Tibial nerve (tissue), 4 donors: ENCODE data around the gene DENND5B. TPM values are rescaled to one million over a fixed set of nuclear protein-coding genes. Genes with fewer than 3 reads are reported as not detected.

Source experiments
- DNase-seq, 2 donors: peaks; one replicate each; pipeline ENCODE4 v3.0.0-alpha.2; 2019; ENCODE audit warnings: low spot score in 2 of 2
- H3K27ac ChIP-seq, 4 donors: fragments of 200-600 bp; sonication (generic) in 3 of 4; one replicate each; pipeline ENCODE4 v1.5.1; 2017 to 2019; ENCODE audit warnings: mild to moderate bottlenecking in 1 of 4
- H3K27me3 ChIP-seq, 2 donors: fragments of 200-600 bp; sonication (generic) in 1 of 2; one replicate each; pipeline versions ENCODE4 v1.5.1 to v1.6.0; 2017 to 2019
- H3K36me3 ChIP-seq, 3 donors: fragments of 200-600 bp; sonication (generic); one replicate each; pipeline ENCODE4 v1.5.1; 2018 to 2019
- H3K4me1 ChIP-seq, 4 donors: fragments of 200-600 bp; sonication (generic) in 3 of 4; one replicate each; pipeline ENCODE4 v1.5.1; 2017 to 2019
- H3K4me3 ChIP-seq, 4 donors: fragments of 200-600 bp; sonication (generic) in 3 of 4; one replicate each; pipeline ENCODE4 v1.5.1; 2017 to 2019; ENCODE audit warnings: mild to moderate bottlenecking in 1 of 4, moderate library complexity in 1 of 4
- H3K9me3 ChIP-seq, 4 donors: fragments of 200-600 bp; sonication (generic) in 3 of 4; one replicate each; pipeline ENCODE4 v1.5.1; 2017 to 2019
- EP300 ChIP-seq, 2 donors: sonication (generic); formaldehyde crosslinking; IDR thresholded peaks; one replicate each; pipeline ENCODE4 v1.6.1; 2017; ENCODE audit warnings: antibody characterized with exemption in 2 of 2, mild to moderate bottlenecking in 1 of 2
- POLR2A ChIP-seq, 2 donors: fragments of 450-650 bp; IDR thresholded peaks; one replicate each; pipeline ENCODE4 v1.6.1; 2017; ENCODE audit warnings: antibody characterized with exemption in 2 of 2, mild to moderate bottlenecking in 2 of 2, moderate library complexity in 2 of 2
- WGBS, 2 donors: methylation state at CpG; one replicate each; pipeline ENCODE4 v1.1.5; 2018; 5-methylcytosine and 5-hydroxymethylcytosine counted together
- total RNA-seq, 4 donors: library from RNA; depleted of rRNA; stranded (reverse); fragments of >200 nt; gene quantifications; one replicate each; pipeline ENCODE4 v1.1.0, GENCODE V29; 2016
- TF ChIP-seq, protein P1 (sequence below), 5 experiments: fragments of 200-600 bp in 3 of 5; fragments of 450-650 bp in 2 of 5; sonication (generic) in 3 of 5; IDR thresholded peaks; one replicate each; pipeline ENCODE4 v1.5.1; 2016 to 2019; ENCODE audit warnings: antibody characterized with exemption in 5 of 5, mild to moderate bottlenecking in 3 of 5, moderate library complexity in 2 of 5

Gene DENND5B
- total RNA-seq, 4 donors from 2014 or later = 22.6 to 55.7 (median 42.8) TPM

DNA sequence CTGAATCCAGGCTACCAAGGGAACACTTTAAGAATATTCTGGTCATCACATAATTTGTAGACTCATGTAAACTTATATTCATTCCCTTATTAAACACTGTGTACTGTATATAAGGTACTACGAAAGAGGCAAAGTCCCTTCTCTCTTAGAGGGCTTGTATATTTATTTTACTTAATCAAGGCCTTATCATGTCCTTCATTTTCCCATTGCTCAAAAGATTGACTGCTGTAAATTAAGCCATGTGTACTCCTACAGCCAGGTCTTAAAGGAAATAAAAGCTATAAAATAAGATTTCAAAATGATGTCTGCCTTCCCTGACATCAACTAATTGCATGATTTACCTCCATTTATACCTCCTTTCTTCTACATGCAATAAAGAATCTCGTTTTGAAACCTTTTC, 5.0 kb downstream of the DENND5B start:
- no peak for TF ChIP-seq EP300 (IDR thresholded peaks at IDR 0.05)
- TF ChIP-seq POLR2A (IDR thresholded peaks at IDR 0.05) = no peak
- TF ChIP-seq, protein P1, sequence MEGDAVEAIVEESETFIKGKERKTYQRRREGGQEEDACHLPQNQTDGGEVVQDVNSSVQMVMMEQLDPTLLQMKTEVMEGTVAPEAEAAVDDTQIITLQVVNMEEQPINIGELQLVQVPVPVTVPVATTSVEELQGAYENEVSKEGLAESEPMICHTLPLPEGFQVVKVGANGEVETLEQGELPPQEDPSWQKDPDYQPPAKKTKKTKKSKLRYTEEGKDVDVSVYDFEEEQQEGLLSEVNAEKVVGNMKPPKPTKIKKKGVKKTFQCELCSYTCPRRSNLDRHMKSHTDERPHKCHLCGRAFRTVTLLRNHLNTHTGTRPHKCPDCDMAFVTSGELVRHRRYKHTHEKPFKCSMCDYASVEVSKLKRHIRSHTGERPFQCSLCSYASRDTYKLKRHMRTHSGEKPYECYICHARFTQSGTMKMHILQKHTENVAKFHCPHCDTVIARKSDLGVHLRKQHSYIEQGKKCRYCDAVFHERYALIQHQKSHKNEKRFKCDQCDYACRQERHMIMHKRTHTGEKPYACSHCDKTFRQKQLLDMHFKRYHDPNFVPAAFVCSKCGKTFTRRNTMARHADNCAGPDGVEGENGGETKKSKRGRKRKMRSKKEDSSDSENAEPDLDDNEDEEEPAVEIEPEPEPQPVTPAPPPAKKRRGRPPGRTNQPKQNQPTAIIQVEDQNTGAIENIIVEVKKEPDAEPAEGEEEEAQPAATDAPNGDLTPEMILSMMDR (IDR thresholded peaks at IDR 0.05) = no peak
- H3K4me3 ChIP-seq = no peak overlapping the region
- no peak for DNase-seq
- WGBS, 2 donors = 91 to 94% methylated on average over 2 of the region's 2 CpGs
- H3K36me3 ChIP-seq = no peaks in the 10 kb centered on the region
- H3K4me1 ChIP-seq = peaks cover 0 to 9% (median 0%) of the 10 kb centered on the region in 4 donors
- H3K9me3 ChIP-seq = no peaks in the 10 kb centered on the region
- no peak overlapping the region for H3K27ac ChIP-seq
- H3K27me3 ChIP-seq = no peaks in the 10 kb centered on the region

DNA sequence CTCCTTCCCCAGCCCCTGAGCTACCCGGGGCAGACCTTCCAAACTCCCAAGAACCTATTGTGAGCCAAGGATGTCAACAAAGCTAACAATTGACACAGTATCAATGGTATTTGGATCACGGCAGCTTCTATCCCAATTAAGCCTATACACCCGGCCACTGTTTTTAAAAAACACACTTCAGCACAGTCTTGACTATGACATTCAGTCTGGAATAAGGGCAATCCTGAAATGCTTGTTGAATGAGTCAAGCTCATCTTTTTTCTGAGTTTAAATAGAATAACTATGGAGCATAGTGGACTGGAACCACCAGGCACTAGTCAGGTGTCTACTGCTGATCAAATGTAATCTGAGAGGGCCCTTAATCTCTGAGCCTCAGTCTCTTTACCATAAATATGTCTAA, 5.7 kb downstream of the DENND5B start:
- no peaks in the 10 kb centered on the region for H3K27me3 ChIP-seq
- no peak overlapping the region for H3K27ac ChIP-seq
- H3K9me3 ChIP-seq = no peaks in the 10 kb centered on the region
- H3K36me3 ChIP-seq = no peaks in the 10 kb centered on the region
- peaks cover 0 to 9% (median 0%) of the 10 kb centered on the region in 4 donors for H3K4me1 ChIP-seq
- 79 to 82% methylated on average over 3 of the region's 3 CpGs for WGBS, 2 donors
- no peak overlapping the region for H3K4me3 ChIP-seq
- no peak for TF ChIP-seq EP300 (IDR thresholded peaks at IDR 0.05)
- TF ChIP-seq, protein P1 (IDR thresholded peaks at IDR 0.05) = no peak
- no peak for TF ChIP-seq POLR2A (IDR thresholded peaks at IDR 0.05)
- no peak for DNase-seq

DNA sequence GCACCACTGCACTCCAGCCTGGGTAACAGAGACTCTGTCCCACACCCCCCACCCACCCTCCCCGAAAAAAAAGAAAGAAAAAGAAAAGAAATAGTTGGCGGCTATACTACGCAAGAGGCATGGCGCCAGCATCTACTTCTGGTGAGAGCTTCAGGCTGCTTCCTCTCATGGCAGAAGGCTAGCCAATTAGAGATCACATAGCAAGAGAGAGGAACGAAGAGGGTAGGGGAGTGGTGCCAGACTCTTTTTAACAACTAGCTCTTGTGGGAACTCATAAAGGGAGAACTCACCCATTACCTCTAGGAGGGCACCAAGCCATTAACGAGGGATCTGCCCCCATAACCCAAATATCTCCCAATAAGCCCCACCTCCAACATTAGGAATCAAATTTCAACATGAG, 6.2 kb downstream of the DENND5B start:
- WGBS, 2 donors = 88% methylated on average over 6 of the region's 6 CpGs
- H3K4me3 ChIP-seq = no peak overlapping the region
- TF ChIP-seq POLR2A (IDR thresholded peaks at IDR 0.05) = no peak
- TF ChIP-seq, protein P1 (IDR thresholded peaks at IDR 0.05) = no peak
- TF ChIP-seq EP300 (IDR thresholded peaks at IDR 0.05) = no peak
- H3K4me1 ChIP-seq = peaks cover 0 to 9% (median 0%) of the 10 kb centered on the region in 4 donors
- no peaks in the 10 kb centered on the region for H3K9me3 ChIP-seq
- DNase-seq = no peak
- H3K36me3 ChIP-seq = no peaks in the 10 kb centered on the region
- H3K27ac ChIP-seq = no peak overlapping the region
- H3K27me3 ChIP-seq = no peaks in the 10 kb centered on the region

DNA sequence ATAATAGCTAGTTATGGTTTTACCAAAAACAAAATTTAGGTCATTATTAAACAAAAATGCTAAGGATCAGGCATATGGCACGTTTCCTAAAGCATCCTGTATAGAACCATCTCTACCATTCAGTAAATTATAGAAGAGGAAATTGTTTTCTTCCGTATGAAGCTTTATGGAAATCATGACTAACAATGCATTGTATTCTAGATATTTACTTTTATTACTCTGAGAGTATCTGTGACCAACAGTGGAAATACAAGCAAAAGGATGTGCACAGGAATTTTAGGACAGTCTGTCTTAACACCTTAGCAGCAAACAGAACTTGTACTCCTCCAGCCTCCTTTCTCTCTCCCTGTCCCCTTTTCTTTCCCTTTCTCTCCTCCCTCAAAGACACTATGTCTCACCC, 7.1 kb downstream of the DENND5B start:
- Histone ChIP-seq H3K9me3 (no peaks in the 10 kb centered on the region), H3K27me3 (no peaks in the 10 kb centered on the region), H3K4me1 (peaks cover 0 to 8% (median 0%) of the 10 kb centered on the region in 4 donors), H3K36me3 (no peaks in the 10 kb centered on the region), H3K27ac (no peak overlapping the region), H3K4me3 (no peak overlapping the region)
- DNase-seq = no peak
- WGBS, 2 donors = 70 to 75% methylated on average over 2 of the region's 2 CpGs
- TF ChIP-seq POLR2A (IDR thresholded peaks at IDR 0.05) (no peak), EP300 (IDR thresholded peaks at IDR 0.05) (no peak)
- TF ChIP-seq, protein P1 (IDR thresholded peaks at IDR 0.05) = no peak

DNA sequence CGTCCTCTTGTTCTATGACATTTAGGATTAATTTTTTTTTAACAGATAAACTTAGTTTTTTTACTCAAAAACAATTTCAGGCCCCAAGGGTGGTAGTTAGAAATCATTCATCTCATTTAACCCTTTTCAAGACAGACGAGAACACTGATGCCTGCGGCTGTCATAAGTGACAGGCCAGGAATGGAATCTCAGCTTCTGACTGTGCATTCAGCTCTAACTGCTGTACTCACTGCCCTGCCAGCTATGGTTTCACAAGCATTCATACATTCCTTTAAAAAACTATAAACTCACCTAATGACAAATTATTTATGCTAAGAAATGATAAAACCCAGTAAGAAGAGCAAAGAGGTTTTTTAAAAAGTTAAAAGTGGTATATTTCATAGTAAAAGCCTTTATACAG, 8.8 kb downstream of the DENND5B start:
- TF ChIP-seq, protein P1 (IDR thresholded peaks at IDR 0.05) = no peak
- TF ChIP-seq POLR2A (IDR thresholded peaks at IDR 0.05) (no peak), EP300 (IDR thresholded peaks at IDR 0.05) (no peak)
- Histone ChIP-seq H3K27ac (no peak overlapping the region), H3K9me3 (no peaks in the 10 kb centered on the region), H3K36me3 (no peaks in the 10 kb centered on the region), H3K4me3 (no peak overlapping the region), H3K27me3 (no peaks in the 10 kb centered on the region), H3K4me1 (peaks cover 0 to 12% (median 0%) of the 10 kb centered on the region in 4 donors)
- WGBS, 2 donors = 76 to 79% methylated on average over 3 of the region's 3 CpGs
- DNase-seq = no peak
